Activated CD4-positive, alpha-beta T cell treated with anti-CD3 and anti-CD28 coated beads, Interleukin-2, amount 10 ng/mL, durations not matched to agents 24 days and 14 days (primary cell): ENCODE results near the gene CERT1. TPM values are rescaled to one million over a fixed set of nuclear protein-coding genes. Genes with fewer than 3 reads are reported as not detected.

Experiments used
- DNase-seq: peaks from one replicate; pipeline ENCODE4 v3.0.0; 2022
- H3K27ac Mint-ChIP-seq: one replicate; pipeline ENCODE4 v1.8.0; 2022; ENCODE audit warnings: mild to moderate bottlenecking, mixed read lengths
- H3K27me3 Mint-ChIP-seq: one replicate; pipeline ENCODE4 v1.8.0; 2022; ENCODE audit warnings: mixed read lengths
- H3K36me3 Mint-ChIP-seq: one replicate; pipeline ENCODE4 v1.8.0; 2022; ENCODE audit warnings: low read depth, mild to moderate bottlenecking, mixed read lengths
- H3K4me1 Mint-ChIP-seq: one replicate; pipeline ENCODE4 v1.8.0; 2021; ENCODE audit warnings: mixed read lengths
- H3K4me3 Mint-ChIP-seq: one replicate; pipeline ENCODE4 v1.8.0; 2022; ENCODE audit warnings: mild to moderate bottlenecking, moderate library complexity, mixed read lengths
- H3K9me3 Mint-ChIP-seq: one replicate; pipeline ENCODE4 v1.8.0; 2021; ENCODE audit warnings: mixed read lengths
- intact Hi-C: fragments of 100-400 bp; cut with micrococcal nuclease; formaldehyde crosslinking; loops from one replicate; pipeline ENCODE4 v1.15.1; 2023
- total RNA-seq: library from RNA; stranded (reverse); gene quantifications from 2 replicates; pipeline ENCODE4 v1.2.3, GENCODE V29; 2022

Gene CERT1
- total RNA-seq, 1 donor from 2014 or later, result 46.4 TPM

GRCh38 chr5:75387806-75388205 is 123.6 kb downstream of the CERT1 start:
- Mint-ChIP-seq H3K36me3 (peaks cover 40% of the 10 kb centered on the region), H3K4me1 (peaks cover 11% of the 10 kb centered on the region), H3K4me3 (no peak overlapping the region), H3K27ac (no peak overlapping the region), H3K9me3 (no peaks in the 10 kb centered on the region), H3K27me3 (no peaks in the 10 kb centered on the region)
- no peak for DNase-seq
- intact Hi-C loops, result loop anchor here (2.0 kb wide), 1 partner anchor 179 kb away; no protein-coding TSS in a partner anchor

- Mint-ChIP-seq H3K4me3 (no peak overlapping the region), H3K27ac (no peak overlapping the region), H3K9me3 (no peaks in the 10 kb centered on the region), H3K36me3 (peaks cover 39% of the 10 kb centered on the region), H3K4me1 (peaks cover 5% of the 10 kb centered on the region), H3K27me3 (no peaks in the 10 kb centered on the region)
- no peak for DNase-seq
- intact Hi-C loops, result no loop called here
These were observed 127.2 kb downstream of the CERT1 start for GRCh38 chr5:75384218-75384617.

GRCh38 chr5:75381456-75381855 is 130.0 kb downstream of the CERT1 start:
- Mint-ChIP-seq H3K27ac (no peak overlapping the region), H3K9me3 (no peaks in the 10 kb centered on the region)

GRCh38 chr5:75380099-75380498 is 131.3 kb downstream of the CERT1 start:
- no peak for DNase-seq
- Mint-ChIP-seq H3K36me3 (peaks cover 30% of the 10 kb centered on the region), H3K27ac (no peak overlapping the region), H3K4me3 (no peak overlapping the region), H3K9me3 (no peaks in the 10 kb centered on the region), H3K27me3 (no peaks in the 10 kb centered on the region), H3K4me1 (peaks cover 5% of the 10 kb centered on the region)
- intact Hi-C loops, result no loop called here

More at GRCh38 chr5:75381456-75381855, 130.0 kb downstream of the CERT1 start:
- no peak for DNase-seq
- Mint-ChIP-seq H3K27me3 (no peaks in the 10 kb centered on the region), H3K4me1 (peaks cover 5% of the 10 kb centered on the region), H3K4me3 (no peak overlapping the region), H3K36me3 (peaks cover 28% of the 10 kb centered on the region)
- intact Hi-C loops, result no loop called here

- intact Hi-C loops, result no loop called here
- Mint-ChIP-seq H3K27me3 (no peaks in the 10 kb centered on the region), H3K4me3 (no peak overlapping the region), H3K9me3 (no peaks in the 10 kb centered on the region), H3K27ac (no peak overlapping the region), H3K4me1 (no peaks in the 10 kb centered on the region), H3K36me3 (peaks cover 27% of the 10 kb centered on the region)
- no peak for DNase-seq
These were observed 136.0 kb downstream of the CERT1 start for GRCh38 chr5:75375414-75375813.

GRCh38 chr5:75374394-75374814 is 137.0 kb downstream of the CERT1 start:
- no peak for DNase-seq
- Mint-ChIP-seq H3K4me3 (no peak overlapping the region), H3K36me3 (peaks cover 18% of the 10 kb centered on the region), H3K4me1 (no peaks in the 10 kb centered on the region), H3K27me3 (no peaks in the 10 kb centered on the region), H3K9me3 (no peaks in the 10 kb centered on the region), H3K27ac (no peak overlapping the region)
- intact Hi-C loops, result no loop called here

- Mint-ChIP-seq H3K4me3 (no peak overlapping the region), H3K36me3 (peaks cover 13% of the 10 kb centered on the region), H3K9me3 (no peaks in the 10 kb centered on the region)
These were observed 137.6 kb downstream of the CERT1 start for GRCh38 chr5:75373862-75374261.

GRCh38 chr5:75368391-75368790 is 143.0 kb downstream of the CERT1 start:
- DNase-seq, result no peak
- no peak overlapping the region for H3K4me3 Mint-ChIP-seq
- no peak overlapping the region for H3K27ac Mint-ChIP-seq
- H3K9me3 Mint-ChIP-seq, result no peaks in the 10 kb centered on the region
- peaks cover 3% of the 10 kb centered on the region for H3K36me3 Mint-ChIP-seq
- peaks cover 4% of the 10 kb centered on the region for H3K4me1 Mint-ChIP-seq
- intact Hi-C loops, result no loop called here
- H3K27me3 Mint-ChIP-seq, result no peaks in the 10 kb centered on the region

More at GRCh38 chr5:75373862-75374261, 137.6 kb downstream of the CERT1 start:
- no peaks in the 10 kb centered on the region for H3K27me3 Mint-ChIP-seq
- no peak for DNase-seq
- no peaks in the 10 kb centered on the region for H3K4me1 Mint-ChIP-seq
- intact Hi-C loops, result no loop called here
- H3K27ac Mint-ChIP-seq, result no peak overlapping the region

GRCh38 chr5:75367401-75367800 is 144.0 kb downstream of the CERT1 start:
- H3K4me1 Mint-ChIP-seq, result peaks cover 4% of the 10 kb centered on the region
- no peaks in the 10 kb centered on the region for H3K9me3 Mint-ChIP-seq
- no peak for DNase-seq
- H3K27ac Mint-ChIP-seq, result no peak overlapping the region
- no peaks in the 10 kb centered on the region for H3K27me3 Mint-ChIP-seq
- H3K4me3 Mint-ChIP-seq, result no peak overlapping the region
- H3K36me3 Mint-ChIP-seq, result peaks cover 3% of the 10 kb centered on the region
- intact Hi-C loops, result no loop called here

- H3K4me3 Mint-ChIP-seq, result no peak overlapping the region
- H3K27ac Mint-ChIP-seq, result no peak overlapping the region
- peaks cover 5% of the 10 kb centered on the region for H3K36me3 Mint-ChIP-seq
- H3K9me3 Mint-ChIP-seq, result no peaks in the 10 kb centered on the region
- no peak for DNase-seq
- intact Hi-C loops, result no loop called here
- H3K27me3 Mint-ChIP-seq, result no peaks in the 10 kb centered on the region
- peaks cover 4% of the 10 kb centered on the region for H3K4me1 Mint-ChIP-seq
These were observed 144.6 kb downstream of the CERT1 start for GRCh38 chr5:75366787-75367186.

GRCh38 chr5:75365740-75366139 is 145.7 kb downstream of the CERT1 start:
- H3K4me3 Mint-ChIP-seq, result no peak overlapping the region
- no peak overlapping the region for H3K27ac Mint-ChIP-seq
- intact Hi-C loops, result no loop called here
- peaks cover 4% of the 10 kb centered on the region for H3K4me1 Mint-ChIP-seq
- no peaks in the 10 kb centered on the region for H3K27me3 Mint-ChIP-seq
- H3K36me3 Mint-ChIP-seq, result peaks cover 10% of the 10 kb centered on the region
- H3K9me3 Mint-ChIP-seq, result no peaks in the 10 kb centered on the region
- no peak for DNase-seq

- intact Hi-C loops, result no loop called here
- H3K27me3 Mint-ChIP-seq, result no peaks in the 10 kb centered on the region
- peaks cover 4% of the 10 kb centered on the region for H3K4me1 Mint-ChIP-seq
- DNase-seq, result no peak
- no peaks in the 10 kb centered on the region for H3K9me3 Mint-ChIP-seq
- no peak overlapping the region for H3K4me3 Mint-ChIP-seq
- peak overlapping the region; percentile 46 for H3K27ac Mint-ChIP-seq
- peaks cover 20% of the 10 kb centered on the region for H3K36me3 Mint-ChIP-seq
These were observed 146.7 kb downstream of the CERT1 start for GRCh38 chr5:75364571-75365280.

- peak overlapping the region; percentile 46 for H3K27ac Mint-ChIP-seq
- H3K9me3 Mint-ChIP-seq, result no peaks in the 10 kb centered on the region
- no peak for DNase-seq
- peaks cover 4% of the 10 kb centered on the region for H3K4me1 Mint-ChIP-seq
- no peaks in the 10 kb centered on the region for H3K27me3 Mint-ChIP-seq
- H3K4me3 Mint-ChIP-seq, result no peak overlapping the region
- H3K36me3 Mint-ChIP-seq, result peaks cover 25% of the 10 kb centered on the region
- intact Hi-C loops, result no loop called here
These were observed 147.5 kb downstream of the CERT1 start for GRCh38 chr5:75363726-75364495.

GRCh38 chr5:75363111-75363510 is 148.3 kb downstream of the CERT1 start:
- intact Hi-C loops, result no loop called here
- H3K4me3 Mint-ChIP-seq, result no peak overlapping the region
- no peak for DNase-seq
- H3K27ac Mint-ChIP-seq, result no peak overlapping the region
- no peaks in the 10 kb centered on the region for H3K27me3 Mint-ChIP-seq
- H3K4me1 Mint-ChIP-seq, result peaks cover 4% of the 10 kb centered on the region
- H3K36me3 Mint-ChIP-seq, result peaks cover 28% of the 10 kb centered on the region
- H3K9me3 Mint-ChIP-seq, result no peaks in the 10 kb centered on the region
